HUES6 (cell line): ENCODE measurements around the gene GSTO2.

Experiments
- H3K27ac ChIP-seq: 2 replicates; pipeline ENCODE4 v1.7.0; 2013; ENCODE audit warnings: low read depth, mild to moderate bottlenecking, low read length, inconsistent platforms
- H3K27me3 ChIP-seq: 2 replicates; pipeline ENCODE4 v1.6.1; 2013; ENCODE audit warnings: low read length; ENCODE audit not compliant: control insufficient read depth, insufficient read depth
- H3K36me3 ChIP-seq: 2 replicates; pipeline ENCODE4 v1.6.1; 2013; ENCODE audit warnings: low read length; ENCODE audit not compliant: control insufficient read depth, insufficient read depth
- H3K4me1 ChIP-seq: 2 replicates; pipeline ENCODE4 v1.6.1; 2013; ENCODE audit warnings: low read length; ENCODE audit not compliant: control insufficient read depth, insufficient read depth
- H3K4me3 ChIP-seq: 2 replicates; pipeline ENCODE4 v1.5.1; 2013; ENCODE audit warnings: low read depth, low read length
- H3K9ac ChIP-seq: one replicate; pipeline ENCODE4 v1.6.1; 2013; ENCODE audit warnings: mild to moderate bottlenecking, low read length
- H3K9me3 ChIP-seq: 2 replicates; pipeline ENCODE4 v1.6.1; 2013; ENCODE audit warnings: low read depth, low read length; ENCODE audit not compliant: control insufficient read depth, insufficient read depth

Gene GSTO2

DNA sequence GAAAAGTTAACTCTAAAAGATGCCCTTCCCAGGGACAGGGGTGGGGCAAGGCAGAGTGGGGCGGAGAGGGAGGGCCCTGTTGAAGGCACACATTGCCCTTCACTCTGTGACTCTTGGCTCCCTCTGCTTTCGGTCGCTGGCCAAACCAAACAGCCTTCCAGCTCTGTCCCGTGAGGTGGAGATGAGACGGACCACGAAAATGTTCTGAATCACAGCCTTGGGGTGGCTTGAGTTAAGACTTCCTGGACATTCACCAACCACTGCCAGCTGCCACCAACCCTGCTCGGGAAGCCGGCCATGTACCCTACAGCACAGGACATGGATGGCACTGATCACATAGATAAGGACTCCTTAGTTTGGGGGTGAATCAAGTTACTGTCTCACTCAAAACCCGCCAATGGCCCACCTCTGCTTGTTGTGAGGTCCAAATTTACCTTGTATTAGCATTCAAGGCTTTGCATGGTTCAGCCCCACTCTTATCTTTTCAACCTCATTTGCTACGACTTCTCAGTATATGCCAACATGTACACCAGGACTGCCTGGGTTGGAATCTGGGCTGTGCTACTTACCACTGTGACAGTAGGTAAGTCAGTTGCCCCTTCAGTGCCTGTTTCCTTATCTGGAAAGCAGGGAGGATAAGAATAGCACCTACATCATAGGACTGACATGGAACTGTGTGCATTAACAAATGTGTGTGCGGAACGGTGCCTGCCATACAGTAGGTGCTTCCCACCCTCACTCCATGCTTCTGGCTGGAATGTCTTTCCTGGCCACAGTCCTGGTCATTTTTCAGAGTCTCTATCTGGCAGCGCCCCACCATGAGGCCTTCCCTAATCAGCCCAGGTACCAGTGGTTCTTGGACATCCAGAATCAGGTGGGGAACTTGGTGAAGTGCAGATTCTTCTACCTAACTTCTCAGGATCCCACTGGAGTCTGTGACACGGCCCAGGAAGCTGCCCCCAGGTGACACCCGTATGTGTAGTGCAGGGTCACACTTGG is 41.3 kb downstream of the GSTO2 start:
- no peak overlapping the region for H3K4me3 ChIP-seq
- H3K4me1 ChIP-seq: peaks cover 6% of the 10 kb centered on the region
- H3K9ac ChIP-seq: no peak overlapping the region
- H3K27me3 ChIP-seq: no peaks in the 10 kb centered on the region
- H3K36me3 ChIP-seq: peaks cover 25% of the 10 kb centered on the region
- H3K9me3 ChIP-seq: no peaks in the 10 kb centered on the region
- H3K27ac ChIP-seq: no peak overlapping the region

DNA sequence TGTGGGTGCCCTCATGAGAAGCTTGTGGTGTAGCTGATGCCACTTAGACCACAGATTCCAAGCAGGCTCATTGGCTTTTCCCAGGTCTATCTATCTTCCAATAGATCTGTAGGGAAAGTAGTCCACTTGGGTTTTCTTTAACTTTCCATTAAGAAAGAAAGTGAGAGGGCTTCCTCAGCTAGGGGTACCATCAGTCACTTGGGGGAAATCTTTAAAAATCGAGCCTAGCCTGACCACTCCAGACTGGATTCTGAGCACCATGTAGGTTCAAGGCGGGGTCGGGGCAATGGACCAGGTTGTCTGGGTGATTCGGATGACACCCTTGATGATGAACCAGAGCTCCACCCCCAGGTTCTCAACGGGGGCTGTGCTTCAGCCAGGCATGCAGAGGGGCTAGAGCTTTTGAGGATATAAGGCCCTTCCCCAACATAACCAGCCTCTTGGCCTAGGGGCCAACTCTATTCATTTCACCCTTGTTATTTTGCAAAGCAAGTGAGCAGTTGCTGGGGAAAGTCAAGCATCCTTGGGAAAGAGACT is 42.3 kb downstream of the GSTO2 start:
- H3K4me3 ChIP-seq: no peak overlapping the region
- no peaks in the 10 kb centered on the region for H3K27me3 ChIP-seq
- no peaks in the 10 kb centered on the region for H3K4me1 ChIP-seq
- no peaks in the 10 kb centered on the region for H3K9me3 ChIP-seq
- no peak overlapping the region for H3K9ac ChIP-seq
- H3K36me3 ChIP-seq: peaks cover 33% of the 10 kb centered on the region
- H3K27ac ChIP-seq: no peak overlapping the region

DNA sequence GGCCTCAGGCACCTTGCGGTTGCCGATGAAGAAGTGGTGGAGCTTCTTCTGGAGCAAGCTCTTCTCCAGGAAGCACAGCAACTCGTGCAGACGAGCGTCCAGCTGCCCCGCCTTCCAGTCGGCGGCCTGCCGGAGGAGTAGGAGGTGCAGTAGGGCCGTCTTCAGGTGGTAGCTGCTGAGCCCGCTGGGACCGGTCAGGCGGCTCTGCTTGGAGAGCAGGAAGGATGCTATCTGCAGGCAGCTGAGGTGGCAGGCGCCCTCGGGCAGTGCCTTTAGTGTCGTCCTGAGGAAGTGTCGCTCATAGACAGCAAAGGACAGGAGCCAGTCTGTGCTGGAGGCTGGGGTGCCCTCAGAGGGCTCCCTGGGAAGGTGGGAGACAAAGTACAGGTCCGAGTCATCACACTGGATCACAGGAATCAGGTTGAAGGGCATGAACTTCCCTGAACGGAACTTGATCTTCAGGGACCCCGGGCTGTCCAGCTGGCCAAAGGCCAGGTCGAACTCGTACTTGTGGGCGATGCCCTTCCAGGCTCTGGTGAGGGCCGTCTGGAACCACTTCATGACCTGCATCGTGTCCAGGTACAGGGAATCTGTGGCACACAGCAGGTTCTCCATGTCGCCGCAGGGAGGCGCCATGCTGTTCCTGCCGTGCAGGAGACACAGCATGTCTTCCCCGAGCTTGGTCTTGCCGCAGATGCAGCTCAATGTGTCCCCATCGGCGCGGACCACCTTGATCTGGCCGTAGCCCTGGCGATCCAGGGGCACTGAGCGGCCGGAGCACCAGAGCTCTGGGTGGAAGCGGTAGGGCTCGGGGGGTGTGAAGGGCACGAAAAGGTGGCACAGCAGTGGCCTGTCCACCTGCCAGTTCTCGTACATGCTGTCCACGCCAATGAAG is 45.9 kb downstream of the GSTO2 start:
- no peaks in the 10 kb centered on the region for H3K27me3 ChIP-seq
- H3K9me3 ChIP-seq: no peaks in the 10 kb centered on the region
- peaks cover 30% of the 10 kb centered on the region for H3K4me1 ChIP-seq
- H3K9ac ChIP-seq: no peak overlapping the region
- H3K36me3 ChIP-seq: peaks cover 34% of the 10 kb centered on the region
- no peak overlapping the region for H3K27ac ChIP-seq
- H3K4me3 ChIP-seq: no peak overlapping the region

- H3K4me1 ChIP-seq: peaks cover 31% of the 10 kb centered on the region
- no peak overlapping the region for H3K9ac ChIP-seq
- H3K4me3 ChIP-seq: no peak overlapping the region
- no peaks in the 10 kb centered on the region for H3K9me3 ChIP-seq
- H3K36me3 ChIP-seq: peaks cover 34% of the 10 kb centered on the region
- H3K27ac ChIP-seq: no peak overlapping the region
- H3K27me3 ChIP-seq: no peaks in the 10 kb centered on the region
These were observed 46.5 kb downstream of the GSTO2 start for GRCh38 chr10:104315486-104315921.

DNA sequence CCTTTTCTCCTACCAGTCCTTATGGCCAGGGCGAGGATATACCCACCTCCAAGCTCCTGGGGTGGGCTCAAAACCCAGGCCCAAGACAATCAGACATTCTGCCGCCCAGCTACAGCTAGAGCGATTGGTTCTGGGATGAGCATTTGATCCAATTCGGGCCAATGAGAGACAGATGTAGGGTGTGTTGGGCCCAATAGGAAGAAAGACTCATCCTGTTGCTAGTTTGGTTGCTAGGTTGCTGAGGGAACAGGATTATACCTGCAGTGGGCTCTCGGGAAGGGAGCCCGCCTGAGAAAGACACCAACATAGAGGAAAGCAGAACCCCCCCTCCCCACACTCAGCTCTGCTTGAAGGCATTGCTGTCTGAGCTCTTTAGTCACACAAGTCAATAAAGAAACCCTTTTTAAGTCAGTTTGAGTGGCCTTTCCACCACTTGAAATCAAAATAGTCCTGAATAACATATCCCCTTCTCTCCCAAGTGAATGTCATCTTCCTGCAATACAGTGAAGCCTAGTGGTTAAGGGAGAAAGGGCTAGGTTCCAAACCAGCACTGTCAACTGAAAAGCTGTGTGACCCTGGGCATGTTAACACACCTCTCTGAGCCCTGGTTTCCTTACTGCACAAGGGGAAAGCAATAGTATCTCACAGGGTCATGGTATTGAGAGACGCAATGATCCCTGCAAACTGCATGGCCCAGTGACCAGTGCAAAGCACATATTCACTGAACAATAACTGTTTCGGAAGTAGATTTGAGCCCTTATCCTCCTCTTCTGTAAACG is 47.5 kb downstream of the GSTO2 start:
- Histone ChIP-seq H3K27me3 (no peaks in the 10 kb centered on the region), H3K4me3 (no peak overlapping the region), H3K9me3 (no peaks in the 10 kb centered on the region), H3K27ac (no peak overlapping the region), H3K36me3 (peaks cover 37% of the 10 kb centered on the region), H3K4me1 (peaks cover 34% of the 10 kb centered on the region), H3K9ac (no peak overlapping the region)

DNA sequence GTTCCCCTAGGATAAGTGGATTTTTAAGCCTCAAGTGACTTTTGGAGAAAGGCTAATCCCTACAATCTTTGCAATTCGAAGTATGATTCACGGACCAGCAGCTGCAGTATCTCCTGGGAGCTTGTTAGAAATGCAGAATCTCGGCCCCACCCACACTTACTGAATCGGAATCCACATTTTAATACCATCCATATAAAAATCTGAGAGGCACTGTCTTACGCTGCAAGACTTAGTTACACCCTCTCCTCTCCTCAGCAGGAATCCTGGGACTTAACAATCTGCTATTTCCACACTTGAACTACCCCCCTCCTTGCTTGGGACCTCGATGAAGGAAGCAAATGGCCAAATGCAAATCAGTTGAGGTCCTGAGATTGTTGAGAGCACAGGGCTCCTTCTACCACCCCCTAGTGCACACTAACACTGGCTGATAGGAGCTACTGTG is 48.3 kb downstream of the GSTO2 start:
- Histone ChIP-seq H3K36me3 (peaks cover 37% of the 10 kb centered on the region), H3K9me3 (no peaks in the 10 kb centered on the region), H3K27me3 (no peaks in the 10 kb centered on the region), H3K4me1 (peaks cover 42% of the 10 kb centered on the region), H3K9ac (no peak overlapping the region), H3K27ac (no peak overlapping the region), H3K4me3 (no peak overlapping the region)

GRCh38 chr10:104317726-104318299 is 48.8 kb downstream of the GSTO2 start:
- H3K4me3 ChIP-seq: no peak overlapping the region
- no peak overlapping the region for H3K27ac ChIP-seq
- peaks cover 47% of the 10 kb centered on the region for H3K4me1 ChIP-seq
- no peaks in the 10 kb centered on the region for H3K27me3 ChIP-seq
- H3K9me3 ChIP-seq: no peaks in the 10 kb centered on the region
- H3K36me3 ChIP-seq: peaks cover 37% of the 10 kb centered on the region
- H3K9ac ChIP-seq: no peak overlapping the region

DNA sequence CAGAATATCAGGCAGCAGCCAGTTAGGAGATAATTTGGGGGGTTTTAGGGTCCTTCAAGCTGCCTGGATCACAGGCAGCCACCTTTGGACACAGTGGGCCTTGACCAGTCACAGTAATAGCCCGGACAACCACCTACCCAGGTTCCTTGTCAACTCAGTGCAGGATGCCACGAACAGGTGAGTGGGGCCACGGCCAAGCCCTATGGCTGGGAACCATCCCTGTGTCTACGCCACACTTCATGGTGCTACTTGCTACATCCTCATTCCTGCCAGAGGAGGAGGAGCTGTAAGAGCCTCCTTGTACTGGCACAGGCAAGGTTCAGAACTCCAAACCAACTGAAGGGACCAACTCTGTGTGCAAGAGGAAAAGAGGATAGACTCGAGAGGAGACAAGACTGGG is 49.3 kb downstream of the GSTO2 start:
- Histone ChIP-seq H3K9ac (no peak overlapping the region), H3K27ac (no peak overlapping the region), H3K27me3 (no peaks in the 10 kb centered on the region), H3K4me3 (no peak overlapping the region), H3K4me1 (peaks cover 52% of the 10 kb centered on the region), H3K9me3 (no peaks in the 10 kb centered on the region), H3K36me3 (peaks cover 32% of the 10 kb centered on the region)

DNA sequence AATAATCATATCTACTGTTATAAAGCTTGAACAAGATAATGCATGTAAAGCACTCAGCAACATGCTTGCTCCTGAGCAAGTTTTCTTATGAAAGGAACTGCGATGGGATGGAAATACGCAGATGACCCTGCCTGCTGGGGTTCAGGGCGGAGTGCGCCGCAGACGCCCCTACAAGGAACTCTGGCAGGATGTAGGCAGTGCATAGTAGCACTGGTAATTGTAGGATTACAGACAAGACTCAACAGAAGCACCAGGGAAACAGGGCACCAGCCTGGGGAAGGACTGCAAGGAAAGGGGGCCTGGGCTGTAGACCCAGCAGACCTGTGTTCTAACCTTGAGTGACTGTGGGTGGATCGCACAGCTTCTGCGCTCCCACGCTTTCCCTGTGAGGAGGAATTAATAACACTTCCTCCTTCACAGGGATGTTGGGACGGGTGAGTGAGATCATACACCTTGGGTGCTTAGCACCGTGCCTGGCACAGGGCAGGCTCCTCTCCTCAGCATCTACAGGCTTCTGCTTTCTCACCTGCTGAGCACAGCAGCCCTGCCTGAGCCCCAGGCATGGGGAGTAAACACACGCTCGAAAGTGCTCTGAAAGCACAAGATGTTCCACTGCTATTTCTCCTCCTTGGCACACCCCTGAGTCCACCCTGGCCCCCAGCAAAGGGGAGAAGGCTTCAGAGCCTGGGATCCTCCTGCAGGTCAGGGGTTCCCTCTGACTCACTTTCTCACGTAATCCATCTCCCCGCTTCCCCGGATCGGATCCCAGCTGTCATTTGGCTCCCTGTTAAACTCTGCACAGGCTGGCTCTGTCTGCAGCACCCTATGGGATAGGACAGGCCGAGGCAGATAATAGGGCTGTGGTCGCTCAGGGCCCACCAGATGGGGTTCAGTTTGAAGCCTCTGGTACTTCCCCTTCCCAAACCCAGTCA is 50.1 kb downstream of the GSTO2 start:
- H3K27me3 ChIP-seq: no peaks in the 10 kb centered on the region
- no peak overlapping the region; the same call in 1 of the 2 replicates for H3K27ac ChIP-seq
- H3K9me3 ChIP-seq: no peaks in the 10 kb centered on the region
- H3K9ac ChIP-seq: no peak overlapping the region
- H3K4me3 ChIP-seq: no peak overlapping the region
- H3K36me3 ChIP-seq: peaks cover 24% of the 10 kb centered on the region
- H3K4me1 ChIP-seq: peaks cover 60% of the 10 kb centered on the region
